HepG2 (cell line): ENCODE results near the gene CPXM1. TPM values are rescaled to one million over a fixed set of nuclear protein-coding genes. Genes with fewer than 3 reads are reported as not detected.

Experiments
- ARNT2 ChIP-seq: sonication (generic); formaldehyde crosslinking; IDR thresholded peaks from 2 replicates; pipeline ENCODE4 v1.8.0; 2022; ENCODE audit warnings: mild to moderate bottlenecking, low read depth, missing genetic modification reagents, moderate library complexity
- ATAD3A ChIP-seq: sonication (generic); formaldehyde crosslinking; IDR thresholded peaks from 2 replicates; pipeline ENCODE4 v1.4.0; 2020; ENCODE audit warnings: missing genetic modification reagents
- E2F1 ChIP-seq: sonication (generic); formaldehyde crosslinking; IDR thresholded peaks from 2 replicates; pipeline ENCODE4 v1.5.0; 2020; ENCODE audit warnings: missing genetic modification reagents
- FIP1L1 ChIP-seq: fragments of 200-400 bp; formaldehyde crosslinking; IDR thresholded peaks from 2 replicates; pipeline ENCODE4 v1.6.1; 2018; ENCODE audit warnings: low read depth, mild to moderate bottlenecking, low read length, moderate library complexity, borderline replicate concordance; ENCODE audit not compliant: insufficient read depth
- GABPB1 ChIP-seq: IDR thresholded peaks from 2 replicates; pipeline ENCODE4 v1.6.1; 2016; ENCODE audit warnings: mild to moderate bottlenecking, missing genetic modification reagents, moderate library complexity, missing compliant biosample characterization
- KMT2A ChIP-seq: sonication (generic); formaldehyde crosslinking; IDR thresholded peaks from 2 replicates; pipeline ENCODE4 v1.4.0; 2020; ENCODE audit warnings: missing genetic modification reagents
- MTF1 ChIP-seq: sonication (generic); formaldehyde crosslinking; IDR thresholded peaks from 2 replicates; pipeline ENCODE4 v1.5.0; 2020; ENCODE audit warnings: missing genetic modification reagents
- NFKB2 ChIP-seq: sonication (generic); formaldehyde crosslinking; IDR thresholded peaks from 2 replicates; pipeline ENCODE4 v1.4.0; 2020; ENCODE audit warnings: missing genetic modification reagents, borderline replicate concordance
- NRL ChIP-seq: sonication (generic); formaldehyde crosslinking; IDR thresholded peaks from 2 replicates; pipeline ENCODE4 v1.5.0; 2020; ENCODE audit warnings: missing genetic modification reagents, mild to moderate bottlenecking, moderate library complexity, borderline replicate concordance
- RBFOX2 ChIP-seq: fragments of 200-400 bp; formaldehyde crosslinking; IDR thresholded peaks from 2 replicates; pipeline ENCODE4 v1.6.1; 2017; ENCODE audit warnings: low read depth, mild to moderate bottlenecking, low read length
- SKI ChIP-seq: fragments of 450-650 bp; IDR thresholded peaks from one replicate; pipeline ENCODE4 v1.6.1; 2018; ENCODE audit warnings: mild to moderate bottlenecking; ENCODE audit not compliant: partially characterized antibody
- TMF1 ChIP-seq: sonication (generic); formaldehyde crosslinking; IDR thresholded peaks from 2 replicates; pipeline ENCODE4 v1.8.1; 2022; ENCODE audit warnings: low read depth, missing genetic modification reagents
- ZBTB25 ChIP-seq: IDR thresholded peaks from 2 replicates; pipeline ENCODE4 v1.6.1; 2018; ENCODE audit warnings: missing genetic modification reagents
- ZC3H13 ChIP-seq: sonication (generic); formaldehyde crosslinking; IDR thresholded peaks from 2 replicates; pipeline ENCODE4 v1.8.1; 2023; ENCODE audit warnings: mild to moderate bottlenecking, missing genetic modification reagents, moderate library complexity
- ZFY ChIP-seq: sonication (generic); formaldehyde crosslinking; IDR thresholded peaks from 2 replicates; pipeline ENCODE4 v1.4.0; 2020; ENCODE audit warnings: missing genetic modification reagents
- ZNF10 ChIP-seq: sonication (generic); formaldehyde crosslinking; IDR thresholded peaks from 2 replicates; pipeline ENCODE4 v1.4.0; 2020; ENCODE audit warnings: mild to moderate bottlenecking, low read depth, missing genetic modification reagents, borderline replicate concordance
- ZNF160 ChIP-seq: sonication (generic); formaldehyde crosslinking; IDR thresholded peaks from 2 replicates; pipeline ENCODE4 v1.8.0; 2022; ENCODE audit warnings: mild to moderate bottlenecking, inconsistent platforms, missing genetic modification reagents
- ZNF543 ChIP-seq: sonication (generic); formaldehyde crosslinking; IDR thresholded peaks from 2 replicates; pipeline ENCODE4 v1.4.0; 2020; ENCODE audit warnings: mild to moderate bottlenecking, missing genetic modification reagents
- ZNF629 ChIP-seq: sonication (generic); formaldehyde crosslinking; conservative IDR thresholded peaks from 2 replicates; pipeline ENCODE4 v1.5.0; 2020; ENCODE audit warnings: missing genetic modification reagents
- ZNF773 ChIP-seq: sonication (generic); formaldehyde crosslinking; IDR thresholded peaks from 2 replicates; pipeline ENCODE4 v1.4.0; 2020; ENCODE audit warnings: missing genetic modification reagents, borderline replicate concordance
- polyA plus RNA-seq, 8 experiments: library from polyadenylated mRNA; depleted of rRNA in 3 of 8; stranded (reverse) in 7 of 8; unstranded in 1 of 8; fragments of >200 nt; fragmentation: Illumina TruSeq in 4 of 8; extraction: Trizol in 4 of 8; gene quantifications; 2 replicates each; pipeline versions ENCODE4 v1.2.1 to v1.2.3, GENCODE V29; 2011 to 2016; ENCODE audit warnings: low read depth in 4 of 8, missing spikeins in 1 of 8, mixed read lengths in 1 of 8; ENCODE audit not compliant: insufficient read depth in 1 of 8
- total RNA-seq, 5 experiments: library from RNA; depleted of rRNA; stranded (reverse); fragments of >200 nt; fragmentation: Illumina TruSeq; extraction: Trizol; gene quantifications; 2 replicates each; pipeline ENCODE4 v1.2.3, GENCODE V29; 2016; ENCODE audit warnings: low read depth in 1 of 5
- TF ChIP-seq, protein P1 (sequence below): fragments of 450-650 bp; IDR thresholded peaks from 2 replicates; pipeline ENCODE4 v1.6.1; 2017; ENCODE audit warnings: mild to moderate bottlenecking
- TF ChIP-seq, protein P2 (sequence below), 2 experiments: sonication (generic) in 1 of 2; formaldehyde crosslinking in 1 of 2; IDR thresholded peaks; 2 replicates each; pipeline versions ENCODE4 v1.4.0 to v1.6.1; 2018 to 2020; ENCODE audit warnings: missing genetic modification reagents in 2 of 2, borderline replicate concordance in 1 of 2, low read depth in 1 of 2, mild to moderate bottlenecking in 1 of 2, missing biosample characterization in 1 of 2

CPXM1 gene
- total and polyA plus RNA-seq, 2 of the 13 experiments (the other 11 are each of a cell fraction or from before 2014, with no cell fraction given) = 0.07 TPM; not detected in 1

DNA sequence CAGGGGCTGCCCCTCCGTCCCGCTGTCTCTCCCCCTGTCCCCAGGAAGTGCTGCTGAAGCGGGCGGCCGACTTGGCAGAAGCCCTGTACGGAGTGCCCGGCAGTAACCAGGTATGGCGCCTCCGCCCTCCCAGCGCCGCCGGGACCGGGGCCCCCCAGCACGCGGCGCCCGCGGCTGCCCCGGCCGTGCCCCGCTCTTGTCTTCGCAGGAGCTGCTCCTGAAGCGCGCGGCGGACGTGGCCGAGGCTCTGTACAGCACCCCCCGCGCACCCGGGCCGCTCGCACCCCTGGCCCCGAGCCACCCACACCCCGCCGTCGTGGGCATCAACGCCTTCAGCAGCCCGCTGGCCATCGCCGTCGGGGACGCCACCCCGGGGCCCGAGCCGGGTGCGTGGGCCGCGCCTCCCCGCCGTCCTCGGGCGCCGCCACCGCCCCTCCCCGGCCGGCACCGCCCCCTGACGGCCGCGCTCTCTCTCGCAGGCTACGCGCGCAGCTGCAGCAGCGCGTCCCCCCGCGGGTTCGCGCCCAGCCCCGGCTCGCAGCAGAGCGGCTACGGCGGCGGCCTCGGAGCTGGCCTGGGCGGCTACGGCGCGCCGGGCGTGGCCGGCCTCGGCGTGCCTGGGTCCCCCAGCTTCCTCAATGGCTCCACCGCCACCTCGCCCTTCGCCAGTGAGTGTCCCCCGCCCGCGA is 48.4 kb downstream of the CPXM1 start (continued):
- TF ChIP-seq FIP1L1 (no peak), NFKB2 (CRISPR knock-in tag) (peak; percentile 68; the same call in 1 of the 2 replicates), ZBTB25 (CRISPR knock-in tag) (0 out of 2 replicates have a peak, but pooled peaks have one; percentile 8), NRL (0 out of 2 replicates have a peak, but pooled peaks have one; percentile 10), KMT2A (0 out of 2 replicates have a peak, but pooled peaks have one; percentile 4), ZNF543 (peak; percentile 31; the same call in 1 of the 2 replicates), ZFY (peak; percentile 59; the same call in 1 of the 2 replicates), RBFOX2 (peak; percentile 41; the same call in 1 of the 2 replicates), ATAD3A (CRISPR knock-in tag) (no peak), E2F1 (CRISPR knock-in tag) (0 out of 2 replicates have a peak, but pooled peaks have one; percentile 8), ZNF773 (CRISPR knock-in tag) (peak; percentile 60; the same call in 1 of the 2 replicates), GABPB1 (peak; percentile 63; the same call in 1 of the 2 replicates), ARNT2 (CRISPR knock-in tag) (peak; percentile 13; the same call in 1 of the 2 replicates), TMF1 (CRISPR knock-in tag) (no peak), SKI (no peak), MTF1 (no peak), ZNF629 (no peak), ZNF160 (no peak), ZNF10 (CRISPR knock-in tag) (no peak), ZC3H13 (CRISPR knock-in tag) (peak; percentile 28; the same call in 1 of the 2 replicates)
- TF ChIP-seq, protein P1, sequence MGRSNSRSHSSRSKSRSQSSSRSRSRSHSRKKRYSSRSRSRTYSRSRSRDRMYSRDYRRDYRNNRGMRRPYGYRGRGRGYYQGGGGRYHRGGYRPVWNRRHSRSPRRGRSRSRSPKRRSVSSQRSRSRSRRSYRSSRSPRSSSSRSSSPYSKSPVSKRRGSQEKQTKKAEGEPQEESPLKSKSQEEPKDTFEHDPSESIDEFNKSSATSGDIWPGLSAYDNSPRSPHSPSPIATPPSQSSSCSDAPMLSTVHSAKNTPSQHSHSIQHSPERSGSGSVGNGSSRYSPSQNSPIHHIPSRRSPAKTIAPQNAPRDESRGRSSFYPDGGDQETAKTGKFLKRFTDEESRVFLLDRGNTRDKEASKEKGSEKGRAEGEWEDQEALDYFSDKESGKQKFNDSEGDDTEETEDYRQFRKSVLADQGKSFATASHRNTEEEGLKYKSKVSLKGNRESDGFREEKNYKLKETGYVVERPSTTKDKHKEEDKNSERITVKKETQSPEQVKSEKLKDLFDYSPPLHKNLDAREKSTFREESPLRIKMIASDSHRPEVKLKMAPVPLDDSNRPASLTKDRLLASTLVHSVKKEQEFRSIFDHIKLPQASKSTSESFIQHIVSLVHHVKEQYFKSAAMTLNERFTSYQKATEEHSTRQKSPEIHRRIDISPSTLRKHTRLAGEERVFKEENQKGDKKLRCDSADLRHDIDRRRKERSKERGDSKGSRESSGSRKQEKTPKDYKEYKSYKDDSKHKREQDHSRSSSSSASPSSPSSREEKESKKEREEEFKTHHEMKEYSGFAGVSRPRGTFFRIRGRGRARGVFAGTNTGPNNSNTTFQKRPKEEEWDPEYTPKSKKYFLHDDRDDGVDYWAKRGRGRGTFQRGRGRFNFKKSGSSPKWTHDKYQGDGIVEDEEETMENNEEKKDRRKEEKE = no peak
- TF ChIP-seq, protein P2, sequence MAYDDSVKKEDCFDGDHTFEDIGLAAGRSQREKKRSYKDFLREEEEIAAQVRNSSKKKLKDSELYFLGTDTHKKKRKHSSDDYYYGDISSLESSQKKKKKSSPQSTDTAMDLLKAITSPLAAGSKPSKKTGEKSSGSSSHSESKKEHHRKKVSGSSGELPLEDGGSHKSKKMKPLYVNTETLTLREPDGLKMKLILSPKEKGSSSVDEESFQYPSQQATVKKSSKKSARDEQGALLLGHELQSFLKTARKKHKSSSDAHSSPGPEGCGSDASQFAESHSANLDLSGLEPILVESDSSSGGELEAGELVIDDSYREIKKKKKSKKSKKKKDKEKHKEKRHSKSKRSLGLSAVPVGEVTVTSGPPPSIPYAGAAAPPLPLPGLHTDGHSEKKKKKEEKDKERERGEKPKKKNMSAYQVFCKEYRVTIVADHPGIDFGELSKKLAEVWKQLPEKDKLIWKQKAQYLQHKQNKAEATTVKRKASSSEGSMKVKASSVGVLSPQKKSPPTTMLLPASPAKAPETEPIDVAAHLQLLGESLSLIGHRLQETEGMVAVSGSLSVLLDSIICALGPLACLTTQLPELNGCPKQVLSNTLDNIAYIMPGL (CRISPR knock-in tag; IDR thresholded peaks at IDR 0.05; ENCODE audit: borderline replicate concordance in 1 of 2, low read depth in 1 of 2) = 0 out of 4 replicates have a peak, but pooled peaks of 1 of the 2 experiments have one; percentile 30
